GM12878 (cell line): ENCODE measurements around the gene PTK7. TPM values are rescaled to one million over a fixed set of nuclear protein-coding genes. Genes with fewer than 3 reads are reported as not detected.

Source experiments
- DPF2 ChIP-seq: fragments of 450-650 bp; IDR thresholded peaks from 2 replicates; pipeline ENCODE4 v1.6.1; 2017; ENCODE audit warnings: mild to moderate bottlenecking
- EGR1 ChIP-seq, 2 experiments: IDR thresholded peaks; 1 replicate in 1 of 2; 2 replicates in 1 of 2; pipeline ENCODE4 v1.6.1; 2011 to 2012; ENCODE audit warnings: low read depth in 2 of 2, low read length in 2 of 2, borderline replicate concordance in 1 of 2, mild to moderate bottlenecking in 1 of 2, moderate library complexity in 1 of 2
- FOXK2 ChIP-seq: fragments of 450-650 bp; IDR thresholded peaks from 2 replicates; pipeline ENCODE4 v1.6.1; 2017; ENCODE audit warnings: mild to moderate bottlenecking, moderate library complexity
- FOXM1 ChIP-seq: IDR thresholded peaks from 2 replicates; pipeline ENCODE4 v1.6.1; 2012; ENCODE audit warnings: low read depth, mild to moderate bottlenecking, inconsistent platforms, low read length, moderate library complexity
- HDAC2 ChIP-seq: fragments of 200-600 bp; sonication (generic); IDR thresholded peaks from 2 replicates; pipeline ENCODE4 v1.6.1; 2017
- HDAC6 ChIP-seq: fragments of 200-600 bp; sonication (generic); IDR thresholded peaks from one replicate; pipeline ENCODE4 v1.8.0; 2017; ENCODE audit warnings: antibody characterized with exemption; ENCODE audit not compliant: unreplicated experiment
- IKZF1 ChIP-seq: fragments of 450-650 bp; conservative IDR thresholded peaks from 2 replicates; pipeline ENCODE4 v1.6.1; 2017; ENCODE audit warnings: antibody characterized with exemption, mild to moderate bottlenecking
- KDM1A ChIP-seq: fragments of 200-600 bp; sonication (generic); IDR thresholded peaks from 2 replicates; pipeline ENCODE4 v1.6.1; 2016; ENCODE audit warnings: borderline replicate concordance
- MXI1 ChIP-seq: fragments of 150-350 bp; IDR thresholded peaks from 2 replicates; pipeline ENCODE4 v1.6.1; 2011; ENCODE audit warnings: low read depth, mild to moderate bottlenecking, inconsistent platforms, low read length, improper control_type of control experiment
- NBN ChIP-seq: fragments of 450-650 bp; IDR thresholded peaks from 2 replicates; pipeline ENCODE4 v1.6.1; 2016
- POLR2A ChIP-seq: IDR thresholded peaks from 2 replicates; pipeline ENCODE4 v1.6.1; 2011; ENCODE audit warnings: low read depth, mild to moderate bottlenecking, low read length
- RAD21 ChIP-seq: IDR thresholded peaks from 2 replicates; pipeline ENCODE4 v1.6.1; 2011; ENCODE audit warnings: mild to moderate bottlenecking, low read depth, low read length, moderate library complexity; ENCODE audit not compliant: insufficient read depth
- RAD51 ChIP-seq: fragments of 450-650 bp; IDR thresholded peaks from 2 replicates; pipeline ENCODE4 v1.6.1; 2016; ENCODE audit warnings: moderate library complexity, mild to moderate bottlenecking, inconsistent platforms
- RB1 ChIP-seq: fragments of 450-650 bp; formaldehyde crosslinking; IDR thresholded peaks from 2 replicates; pipeline ENCODE4 v1.6.1; 2017; ENCODE audit warnings: mild to moderate bottlenecking, borderline replicate concordance
- RELA ChIP-seq: fragments of 450-650 bp; IDR thresholded peaks from 2 replicates; pipeline ENCODE4 v1.8.0; 2014; ENCODE audit warnings: borderline replicate concordance; ENCODE audit not compliant: partially characterized antibody
- SREBF1 ChIP-seq: IDR thresholded peaks from 2 replicates; pipeline ENCODE4 v1.6.1; 2012; ENCODE audit warnings: mild to moderate bottlenecking, low read length
- ZNF207 ChIP-seq: fragments of 450-650 bp; IDR thresholded peaks from 2 replicates; pipeline ENCODE4 v1.6.1; 2014; ENCODE audit warnings: antibody characterized with exemption, mild to moderate bottlenecking, borderline replicate concordance
- ZNF384 ChIP-seq: IDR thresholded peaks from 2 replicates; pipeline ENCODE4 v1.6.1; 2012; ENCODE audit warnings: low read depth, mild to moderate bottlenecking, low read length, improper control_type of control experiment, borderline replicate concordance
- polyA plus RNA-seq, 11 experiments: library from polyadenylated mRNA; depleted of rRNA in 4 of 11; unstranded in 6 of 11; stranded (reverse) in 5 of 11; fragments of >200 nt; fragmentation: Nextera tagmentation in 4 of 11; fragmentation: Illumina TruSeq in 1 of 11; extraction: Ambion mirVana in 4 of 11; extraction: Trizol in 1 of 11; gene quantifications; 1 replicate in 1 of 11; 2 replicates in 10 of 11; pipeline versions ENCODE4 v1.2.1 to v1.2.3, GENCODE V29; 2011 to 2016; ENCODE audit warnings: inconsistent platforms in 2 of 11, missing spikeins in 2 of 11, low read depth in 1 of 11
- total RNA-seq, 4 experiments: library from RNA; depleted of rRNA in 3 of 4; stranded (reverse); fragments of >200 nt in 3 of 4; fragmentation: Illumina TruSeq in 1 of 4; extraction: Trizol in 1 of 4; gene quantifications; 2 replicates each; pipeline versions ENCODE4 v1.2.1 to v1.2.3, GENCODE V29; 2013 to 2021
- TF ChIP-seq, protein P1 (sequence below): fragments of 450-650 bp; formaldehyde crosslinking; IDR thresholded peaks from 2 replicates; pipeline ENCODE4 v1.4.0; 2022; ENCODE audit warnings: mild to moderate bottlenecking, moderate library complexity
- TF ChIP-seq, protein P2 (sequence below): IDR thresholded peaks from 2 replicates; pipeline ENCODE4 v1.6.1; 2011; ENCODE audit warnings: borderline replicate concordance, low read depth, mild to moderate bottlenecking, moderate library complexity, mixed read lengths, low read length; ENCODE audit not compliant: insufficient read depth; ENCODE audit errors: extremely low read length
- TF ChIP-seq, protein P3 (sequence below): fragments of 150-350 bp; IDR thresholded peaks from 2 replicates; pipeline ENCODE4 v1.6.1; 2016; ENCODE audit warnings: low read depth, low read length
- TF ChIP-seq, protein P4 (sequence below): fragments of 450-650 bp; IDR thresholded peaks from 2 replicates; pipeline ENCODE4 v1.6.1; 2016; ENCODE audit warnings: mild to moderate bottlenecking

PTK7 gene
- total and polyA plus RNA-seq, 10 of the 15 experiments (the other 5 are each of a cell fraction or from before 2014, with no cell fraction given), result 0.18 to 14.4 (median 3.3) TPM; not detected in 1

DNA sequence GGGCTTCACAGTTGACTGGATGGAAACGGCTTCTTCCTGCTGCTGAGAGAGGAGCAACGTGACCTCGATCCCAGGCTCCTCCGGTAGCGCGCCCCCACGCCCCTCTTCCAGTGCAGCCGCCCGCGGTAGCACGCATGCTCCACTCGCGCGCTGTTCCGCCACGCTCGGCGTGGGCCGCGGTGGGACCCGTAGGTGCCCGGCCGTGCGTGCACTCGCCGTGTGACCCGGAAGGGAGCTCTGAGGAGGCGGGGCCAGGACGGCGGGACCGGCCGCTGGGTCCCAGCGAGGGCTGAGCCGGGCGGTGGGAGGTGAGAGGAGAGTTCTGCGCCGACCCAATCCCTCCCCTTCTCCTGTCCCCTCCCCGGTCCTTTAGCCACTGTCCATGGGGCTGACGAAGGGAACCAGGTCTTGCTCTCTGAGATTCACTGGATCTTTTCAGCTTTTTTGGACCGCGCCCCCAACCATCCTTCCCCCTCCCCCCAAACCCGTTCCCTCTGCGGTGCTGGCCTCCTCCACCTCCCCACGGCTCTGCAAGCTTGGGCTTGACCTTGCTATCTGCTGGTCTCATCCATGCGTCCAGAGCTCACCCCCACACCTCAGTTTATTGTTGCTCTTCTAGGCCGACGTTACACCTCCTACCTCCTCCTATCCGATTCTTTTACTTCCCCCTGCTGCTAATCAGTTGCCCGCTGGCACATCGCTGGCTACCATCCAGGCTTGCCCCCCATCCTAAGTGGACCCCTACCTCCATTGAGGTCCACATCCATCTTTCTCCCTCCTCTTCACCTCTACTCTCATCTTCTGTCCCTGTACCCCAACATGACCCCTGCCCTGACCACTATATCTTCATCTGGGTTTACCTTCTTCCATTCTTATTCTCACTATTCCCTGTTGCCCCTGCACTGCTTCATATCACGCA is 106.1 kb downstream of the PTK7 start, which contains the start of gene CUL9 (continued):
- TF ChIP-seq, protein P1, sequence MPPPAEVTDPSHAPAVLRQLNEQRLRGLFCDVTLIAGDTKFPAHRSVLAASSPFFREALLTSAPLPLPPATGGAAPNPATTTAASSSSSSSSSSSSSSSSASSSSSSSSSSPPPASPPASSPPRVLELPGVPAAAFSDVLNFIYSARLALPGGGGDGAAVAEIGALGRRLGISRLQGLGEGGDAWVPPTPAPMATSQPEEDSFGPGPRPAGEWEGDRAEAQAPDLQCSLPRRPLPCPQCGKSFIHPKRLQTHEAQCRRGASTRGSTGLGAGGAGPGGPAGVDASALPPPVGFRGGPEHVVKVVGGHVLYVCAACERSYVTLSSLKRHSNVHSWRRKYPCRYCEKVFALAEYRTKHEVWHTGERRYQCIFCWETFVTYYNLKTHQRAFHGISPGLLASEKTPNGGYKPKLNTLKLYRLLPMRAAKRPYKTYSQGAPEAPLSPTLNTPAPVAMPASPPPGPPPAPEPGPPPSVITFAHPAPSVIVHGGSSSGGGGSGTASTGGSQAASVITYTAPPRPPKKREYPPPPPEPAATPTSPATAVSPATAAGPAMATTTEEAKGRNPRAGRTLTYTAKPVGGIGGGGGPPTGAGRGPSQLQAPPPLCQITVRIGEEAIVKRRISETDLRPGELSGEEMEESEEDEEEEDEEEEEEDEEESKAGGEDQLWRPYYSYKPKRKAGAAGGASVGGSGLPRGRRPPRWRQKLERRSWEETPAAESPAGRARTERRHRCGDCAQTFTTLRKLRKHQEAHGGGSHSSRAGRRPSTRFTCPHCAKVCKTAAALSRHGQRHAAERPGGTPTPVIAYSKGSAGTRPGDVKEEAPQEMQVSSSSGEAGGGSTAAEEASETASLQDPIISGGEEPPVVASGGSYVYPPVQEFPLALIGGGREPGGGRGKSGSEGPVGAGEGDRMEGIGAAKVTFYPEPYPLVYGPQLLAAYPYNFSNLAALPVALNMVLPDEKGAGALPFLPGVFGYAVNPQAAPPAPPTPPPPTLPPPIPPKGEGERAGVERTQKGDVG, result no peak
- TF ChIP-seq FOXM1 (no peak), RELA (peak; percentile 27), FOXK2 (peak; percentile 85), MXI1 (peak; percentile 69), HDAC6 (no peak), HDAC2 (no peak), RAD21 (no peak), KDM1A (no peak), RB1 (peak; percentile 87; the same call in 1 of the 2 replicates), EGR1 (IDR thresholded peaks at IDR 0.05; ENCODE audit: borderline replicate concordance in 1 of 2, low read depth in 2 of 2, low read length in 2 of 2) (peak; percentile 41 to 58; a peak in 1 of 3 replicates), SREBF1 (peak; percentile 19; the same call in 1 of the 2 replicates), ZNF207 (peak; percentile 76), POLR2A (peak; percentile 89), NBN (peak; percentile 48; the same call in 1 of the 2 replicates), ZNF384 (no peak), DPF2 (peak; percentile 43), RAD51 (no peak), IKZF1 (peak; percentile 89)
- TF ChIP-seq, protein P2, sequence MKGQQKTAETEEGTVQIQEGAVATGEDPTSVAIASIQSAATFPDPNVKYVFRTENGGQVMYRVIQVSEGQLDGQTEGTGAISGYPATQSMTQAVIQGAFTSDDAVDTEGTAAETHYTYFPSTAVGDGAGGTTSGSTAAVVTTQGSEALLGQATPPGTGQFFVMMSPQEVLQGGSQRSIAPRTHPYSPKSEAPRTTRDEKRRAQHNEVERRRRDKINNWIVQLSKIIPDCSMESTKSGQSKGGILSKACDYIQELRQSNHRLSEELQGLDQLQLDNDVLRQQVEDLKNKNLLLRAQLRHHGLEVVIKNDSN, result peak; percentile 79
- TF ChIP-seq, protein P3, sequence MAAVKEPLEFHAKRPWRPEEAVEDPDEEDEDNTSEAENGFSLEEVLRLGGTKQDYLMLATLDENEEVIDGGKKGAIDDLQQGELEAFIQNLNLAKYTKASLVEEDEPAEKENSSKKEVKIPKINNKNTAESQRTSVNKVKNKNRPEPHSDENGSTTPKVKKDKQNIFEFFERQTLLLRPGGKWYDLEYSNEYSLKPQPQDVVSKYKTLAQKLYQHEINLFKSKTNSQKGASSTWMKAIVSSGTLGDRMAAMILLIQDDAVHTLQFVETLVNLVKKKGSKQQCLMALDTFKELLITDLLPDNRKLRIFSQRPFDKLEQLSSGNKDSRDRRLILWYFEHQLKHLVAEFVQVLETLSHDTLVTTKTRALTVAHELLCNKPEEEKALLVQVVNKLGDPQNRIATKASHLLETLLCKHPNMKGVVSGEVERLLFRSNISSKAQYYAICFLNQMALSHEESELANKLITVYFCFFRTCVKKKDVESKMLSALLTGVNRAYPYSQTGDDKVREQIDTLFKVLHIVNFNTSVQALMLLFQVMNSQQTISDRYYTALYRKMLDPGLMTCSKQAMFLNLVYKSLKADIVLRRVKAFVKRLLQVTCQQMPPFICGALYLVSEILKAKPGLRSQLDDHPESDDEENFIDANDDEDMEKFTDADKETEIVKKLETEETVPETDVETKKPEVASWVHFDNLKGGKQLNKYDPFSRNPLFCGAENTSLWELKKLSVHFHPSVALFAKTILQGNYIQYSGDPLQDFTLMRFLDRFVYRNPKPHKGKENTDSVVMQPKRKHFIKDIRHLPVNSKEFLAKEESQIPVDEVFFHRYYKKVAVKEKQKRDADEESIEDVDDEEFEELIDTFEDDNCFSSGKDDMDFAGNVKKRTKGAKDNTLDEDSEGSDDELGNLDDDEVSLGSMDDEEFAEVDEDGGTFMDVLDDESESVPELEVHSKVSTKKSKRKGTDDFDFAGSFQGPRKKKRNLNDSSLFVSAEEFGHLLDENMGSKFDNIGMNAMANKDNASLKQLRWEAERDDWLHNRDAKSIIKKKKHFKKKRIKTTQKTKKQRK, result no peak
- TF ChIP-seq, protein P4, sequence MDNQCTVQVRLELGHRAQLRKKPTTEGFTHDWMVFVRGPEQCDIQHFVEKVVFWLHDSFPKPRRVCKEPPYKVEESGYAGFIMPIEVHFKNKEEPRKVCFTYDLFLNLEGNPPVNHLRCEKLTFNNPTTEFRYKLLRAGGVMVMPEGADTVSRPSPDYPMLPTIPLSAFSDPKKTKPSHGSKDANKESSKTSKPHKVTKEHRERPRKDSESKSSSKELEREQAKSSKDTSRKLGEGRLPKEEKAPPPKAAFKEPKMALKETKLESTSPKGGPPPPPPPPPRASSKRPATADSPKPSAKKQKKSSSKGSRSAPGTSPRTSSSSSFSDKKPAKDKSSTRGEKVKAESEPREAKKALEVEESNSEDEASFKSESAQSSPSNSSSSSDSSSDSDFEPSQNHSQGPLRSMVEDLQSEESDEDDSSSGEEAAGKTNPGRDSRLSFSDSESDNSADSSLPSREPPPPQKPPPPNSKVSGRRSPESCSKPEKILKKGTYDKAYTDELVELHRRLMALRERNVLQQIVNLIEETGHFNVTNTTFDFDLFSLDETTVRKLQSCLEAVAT, result no peak; the same call in 1 of the 2 replicates
